ENCODE data around the gene SUMF1.

GRCh38 chr3:4454142-4454541 is 12.9 kb downstream of the SUMF1 start:
- TF ChIP-seq CTCF (conservative IDR thresholded peaks at IDR 0.05; ENCODE audit: low read depth, low read length) (no peak), EZH2 (IDR thresholded peaks at IDR 0.05; ENCODE audit: low read length, unreplicated experiment) (no peak), EZH2phosphoT487 (IDR thresholded peaks at IDR 0.05; ENCODE audit: borderline replicate concordance, low read length) (no peak)

Measured in PC-3 (cell line).